ENCODE measurements around the gene PSORS1C1. TPM values are rescaled to one million over a fixed set of nuclear protein-coding genes. Genes with fewer than 3 reads are reported as not detected.

Gene PSORS1C1
- total RNA-seq, 1 donor, result 2.2 TPM

DNA sequence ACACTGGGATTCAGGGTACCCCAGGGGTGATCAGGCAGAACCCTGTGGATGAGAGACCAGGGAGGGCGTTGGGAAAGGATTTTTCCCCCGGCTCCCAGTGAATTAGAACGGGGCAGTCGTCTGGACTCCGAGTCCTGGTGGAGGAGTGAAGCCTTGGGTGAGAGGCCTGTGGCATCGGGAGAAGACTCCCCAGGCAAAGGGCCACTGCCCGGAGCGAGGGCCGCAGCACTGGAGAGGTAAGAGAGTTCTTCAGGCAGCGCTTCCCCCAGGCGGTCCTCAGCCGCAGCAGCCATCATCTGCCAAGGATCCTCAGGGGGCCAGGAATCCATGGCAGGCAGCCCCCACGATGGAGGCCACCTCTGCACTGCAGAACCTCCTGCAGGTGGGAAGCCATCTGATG is 2.9 kb upstream of the PSORS1C1 start:
- Histone ChIP-seq H3K36me3 (ENCODE audit: insufficient read depth, low read length) (no peaks in the 10 kb centered on the region), H3K9me3 (ENCODE audit: low read depth, low read length) (no peaks in the 10 kb centered on the region), H3K4me3 (ENCODE audit: insufficient read depth, low read length) (no peak overlapping the region), H4K20me1 (ENCODE audit: insufficient read depth, low read length) (no peaks in the 10 kb centered on the region), H3K27me3 (ENCODE audit: insufficient read depth, low read length) (peaks cover 34% of the 10 kb centered on the region), H3K79me2 (ENCODE audit: insufficient read depth, low read length) (no peaks in the 10 kb centered on the region), H2AFZ (ENCODE audit: low read length) (no peak overlapping the region), H3K27ac (ENCODE audit: low read depth, low read length) (no peak overlapping the region), H3K4me1 (ENCODE audit: insufficient read depth, low read length) (peaks cover 18% of the 10 kb centered on the region), H3K4me2 (ENCODE audit: insufficient read depth, low read length) (no peak overlapping the region)
- TF ChIP-seq, protein P1, sequence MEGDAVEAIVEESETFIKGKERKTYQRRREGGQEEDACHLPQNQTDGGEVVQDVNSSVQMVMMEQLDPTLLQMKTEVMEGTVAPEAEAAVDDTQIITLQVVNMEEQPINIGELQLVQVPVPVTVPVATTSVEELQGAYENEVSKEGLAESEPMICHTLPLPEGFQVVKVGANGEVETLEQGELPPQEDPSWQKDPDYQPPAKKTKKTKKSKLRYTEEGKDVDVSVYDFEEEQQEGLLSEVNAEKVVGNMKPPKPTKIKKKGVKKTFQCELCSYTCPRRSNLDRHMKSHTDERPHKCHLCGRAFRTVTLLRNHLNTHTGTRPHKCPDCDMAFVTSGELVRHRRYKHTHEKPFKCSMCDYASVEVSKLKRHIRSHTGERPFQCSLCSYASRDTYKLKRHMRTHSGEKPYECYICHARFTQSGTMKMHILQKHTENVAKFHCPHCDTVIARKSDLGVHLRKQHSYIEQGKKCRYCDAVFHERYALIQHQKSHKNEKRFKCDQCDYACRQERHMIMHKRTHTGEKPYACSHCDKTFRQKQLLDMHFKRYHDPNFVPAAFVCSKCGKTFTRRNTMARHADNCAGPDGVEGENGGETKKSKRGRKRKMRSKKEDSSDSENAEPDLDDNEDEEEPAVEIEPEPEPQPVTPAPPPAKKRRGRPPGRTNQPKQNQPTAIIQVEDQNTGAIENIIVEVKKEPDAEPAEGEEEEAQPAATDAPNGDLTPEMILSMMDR (IDR thresholded peaks at IDR 0.05; ENCODE audit: extremely low read depth, low read depth, low read length), result no peak
- DNase-seq (ENCODE audit: insufficient read length, low spot score, missing footprints), result peak; percentile 21

DNA sequence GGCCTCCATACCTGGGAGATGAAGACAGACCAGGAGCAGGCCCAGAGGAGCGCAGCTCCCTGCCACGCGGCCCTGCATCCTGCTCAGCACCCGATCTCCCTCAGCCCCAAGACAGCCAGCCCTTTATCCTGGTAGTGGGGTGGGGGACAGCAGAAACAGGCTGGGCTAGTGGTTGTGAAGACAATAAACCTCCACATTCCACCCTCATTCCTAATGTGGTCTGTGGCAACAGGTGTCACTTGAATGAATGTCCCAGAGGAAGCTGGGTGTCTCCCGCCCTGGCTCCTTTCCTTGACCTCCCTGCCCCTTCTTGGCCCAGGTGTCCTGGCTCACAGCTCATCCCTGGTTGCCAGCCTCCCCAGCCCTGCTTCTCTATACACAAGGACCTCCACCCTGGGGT is 2.1 kb upstream of the PSORS1C1 start, which contains the start of gene C6orf15:
C6orf15 (minus strand) TSS at position 98 of the 400 bp plus-strand sequence; CDS start at position 78, 20 bp downstream.
- no peaks in the 10 kb centered on the region for H4K20me1 ChIP-seq (ENCODE audit: insufficient read depth, low read length)
- no peaks in the 10 kb centered on the region for H3K9me3 ChIP-seq (ENCODE audit: low read depth, low read length)
- TF ChIP-seq, protein P1 (IDR thresholded peaks at IDR 0.05; ENCODE audit: extremely low read depth, low read depth, low read length), result no peak
- H3K79me2 ChIP-seq (ENCODE audit: insufficient read depth, low read length), result no peaks in the 10 kb centered on the region
- H2AFZ ChIP-seq (ENCODE audit: low read length), result no peak within 1 kb of the TSS
- peaks cover 18% of the 10 kb centered on the region for H3K4me1 ChIP-seq (ENCODE audit: insufficient read depth, low read length)
- H3K27me3 ChIP-seq (ENCODE audit: insufficient read depth, low read length), result peaks cover 28% of the 10 kb centered on the region
- H3K27ac ChIP-seq (ENCODE audit: low read depth, low read length), result no peak within 1 kb of the TSS
- no peak within 1 kb of the TSS for H3K4me3 ChIP-seq (ENCODE audit: insufficient read depth, low read length)
- H3K4me2 ChIP-seq (ENCODE audit: insufficient read depth, low read length), result no peak within 1 kb of the TSS
- H3K36me3 ChIP-seq (ENCODE audit: insufficient read depth, low read length), result no peaks in the 10 kb centered on the region
- peak; percentile 21 for DNase-seq (ENCODE audit: insufficient read length, low spot score, missing footprints)

DNA sequence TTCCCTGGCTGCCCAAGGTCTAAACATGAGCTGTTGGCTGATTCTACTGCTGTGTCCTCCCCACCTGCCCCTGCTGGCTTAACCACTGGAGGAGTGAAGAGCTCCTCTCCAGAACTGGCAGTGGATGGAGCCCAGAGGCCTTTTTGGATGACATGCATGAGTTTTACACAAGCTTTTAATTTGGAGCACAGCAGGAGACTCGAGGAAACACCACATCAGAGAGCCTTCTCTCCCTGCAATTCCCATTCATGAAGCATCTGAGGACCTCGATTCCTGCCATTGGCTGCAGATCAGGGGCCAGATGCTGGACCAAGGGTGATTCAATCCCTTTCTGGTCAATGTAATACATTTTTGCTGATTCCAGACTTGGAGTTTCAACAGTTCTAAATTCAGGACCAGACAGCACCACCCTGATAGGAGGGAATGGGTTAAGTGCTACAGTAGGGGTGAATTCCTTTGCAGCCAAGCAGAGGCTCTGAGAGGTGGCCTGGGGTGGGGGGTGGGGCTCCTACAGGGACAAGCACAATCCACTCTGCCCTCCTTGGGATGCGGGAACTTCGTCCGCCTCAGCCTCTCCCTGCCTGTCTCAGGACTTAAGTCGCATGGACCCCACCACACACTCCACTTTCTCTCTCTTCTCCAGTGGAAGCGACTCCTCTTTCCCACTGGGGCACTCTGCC is 599 bp upstream of the PSORS1C1 start:
- DNase-seq (ENCODE audit: insufficient read length, low spot score, missing footprints), result peak; percentile 81

More for the DNA sequence above, 599 bp upstream of the PSORS1C1 start:
- Histone ChIP-seq H3K4me2 (ENCODE audit: insufficient read depth, low read length) (peak overlapping the region; percentile 64), H3K27ac (ENCODE audit: low read depth, low read length) (no peak overlapping the region), H4K20me1 (ENCODE audit: insufficient read depth, low read length) (no peaks in the 10 kb centered on the region), H3K36me3 (ENCODE audit: insufficient read depth, low read length) (no peaks in the 10 kb centered on the region), H2AFZ (ENCODE audit: low read length) (peak overlapping the region; percentile 49), H3K4me1 (ENCODE audit: insufficient read depth, low read length) (peaks cover 18% of the 10 kb centered on the region), H3K9me3 (ENCODE audit: low read depth, low read length) (no peaks in the 10 kb centered on the region), H3K79me2 (ENCODE audit: insufficient read depth, low read length) (no peaks in the 10 kb centered on the region), H3K4me3 (ENCODE audit: insufficient read depth, low read length) (no peak overlapping the region), H3K27me3 (ENCODE audit: insufficient read depth, low read length) (peaks cover 24% of the 10 kb centered on the region)
- TF ChIP-seq, protein P1 (IDR thresholded peaks at IDR 0.05; ENCODE audit: extremely low read depth, low read depth, low read length), result no peak
